HG03108 (cell line): ENCODE measurements around the gene SLC39A2.
A peak's percentile ranks its signal among the peaks of the same experiment; 100 is the strongest.
"Not testable (repeated sequence)": the region's sequence is repeated elsewhere in the genome, so short reads cannot be mapped to it uniquely, and the experiment has no call there.

ENCODE experiments used
- ATAC-seq: cut with Tn5 transposase; IDR thresholded peaks from one replicate; pipeline ENCODE4 v1.9.1; 2021; ENCODE audit warnings: moderate library complexity; ENCODE audit not compliant: unreplicated experiment

The SLC39A2 gene

GRCh38 chr14:20996521-20996920 lies 2.6 kb upstream of the SLC39A2 start:
- no peak for ATAC-seq

- no peak for ATAC-seq
Measured at GRCh38 chr14:20997115-20997514, 2.0 kb upstream of the SLC39A2 start.

- no peak for ATAC-seq
Measured at GRCh38 chr14:20997564-20997963, 1.5 kb upstream of the SLC39A2 start.

GRCh38 chr14:20998139-20998538 lies 954 bp upstream of the SLC39A2 start:
- no peak for ATAC-seq

- ATAC-seq: no peak
Measured at GRCh38 chr14:20999591-20999990, 498 bp downstream of the SLC39A2 start.

GRCh38 chr14:21001218-21001617 lies 2.1 kb downstream of the SLC39A2 start:
- ATAC-seq: no peak

- ATAC-seq: no peak
Measured at GRCh38 chr14:21003788-21004346, 4.8 kb downstream of the SLC39A2 start.

GRCh38 chr14:21009721-21010120 lies 10.6 kb downstream of the SLC39A2 start:
- not testable (repeated sequence) for ATAC-seq

GRCh38 chr14:21011136-21011535 lies 12.0 kb downstream of the SLC39A2 start:
- no peak for ATAC-seq

- peak; percentile 54 for ATAC-seq
Measured at GRCh38 chr14:21014761-21015190, 15.7 kb downstream of the SLC39A2 start.

GRCh38 chr14:21015312-21015711 lies 16.2 kb downstream of the SLC39A2 start:
- ATAC-seq: no peak

- no peak for ATAC-seq
Measured at GRCh38 chr14:21016413-21017190, 17.5 kb downstream of the SLC39A2 start.

- no peak for ATAC-seq
Measured at GRCh38 chr14:21017528-21018245, 18.6 kb downstream of the SLC39A2 start.

- ATAC-seq: no peak
Measured at GRCh38 chr14:21018286-21018685, 19.2 kb downstream of the SLC39A2 start.

GRCh38 chr14:21018781-21019180 lies 19.7 kb downstream of the SLC39A2 start:
- ATAC-seq: no peak

- no peak for ATAC-seq
Measured at GRCh38 chr14:21019366-21019765, 20.3 kb downstream of the SLC39A2 start.

- ATAC-seq: no peak
Measured at GRCh38 chr14:21020977-21021545, 22.0 kb downstream of the SLC39A2 start.

GRCh38 chr14:21022686-21023085 lies 23.6 kb downstream of the SLC39A2 start:
- no peak for ATAC-seq

- no peak for ATAC-seq
Measured at GRCh38 chr14:21023174-21023573, 24.1 kb downstream of the SLC39A2 start.

- ATAC-seq: no peak
Measured at GRCh38 chr14:21023817-21024584, 24.9 kb downstream of the SLC39A2 start.
